ENCODE data around the gene SHISAL2B. TPM values are rescaled to one million over a fixed set of nuclear protein-coding genes. Genes with fewer than 3 reads are reported as not detected.
"Not testable (repeated sequence)": the region's sequence is repeated elsewhere in the genome, so short reads cannot be mapped to it uniquely, and the experiment has no call there.

SHISAL2B gene
- total RNA-seq, 1 donor from 2014 or later, result not detected

DNA sequence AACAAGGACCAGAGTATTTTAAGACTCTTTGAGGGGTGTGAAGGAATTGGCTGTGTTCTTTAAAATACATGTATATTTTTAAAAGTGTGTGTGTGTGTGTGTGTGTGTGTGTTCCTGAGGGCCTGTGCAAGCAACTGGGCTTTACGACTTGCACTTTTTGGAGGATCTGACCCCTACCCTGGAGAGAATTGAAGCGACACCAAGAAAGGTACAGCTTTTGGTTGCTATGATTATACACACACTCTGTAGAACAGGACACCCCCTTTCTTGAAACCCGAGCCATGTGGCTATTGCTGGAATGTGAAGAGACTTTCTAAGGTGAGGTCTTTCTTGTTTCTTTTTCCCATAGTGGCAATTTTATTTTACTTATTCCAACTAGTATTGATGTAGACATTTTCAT lies 988 bp downstream of the SHISAL2B start:
- intact Hi-C loops (cut with DNase I), result no loop called here
- ATAC-seq (no peak), DNase-seq (ENCODE audit: missing footprints) (no peak)

- ATAC-seq, result no peak
- intact Hi-C loops (cut with DNase I), result no loop called here
- DNase-seq (ENCODE audit: missing footprints), result no peak
Measured at GRCh38 chr5:64693636-64694035, 3.3 kb downstream of the SHISAL2B start.

GRCh38 chr5:64696414-64696813 lies 6.1 kb downstream of the SHISAL2B start:
- DNase-seq (ENCODE audit: missing footprints); ATAC-seq; intact Hi-C loops (cut with DNase I): not testable (repeated sequence)

DNA sequence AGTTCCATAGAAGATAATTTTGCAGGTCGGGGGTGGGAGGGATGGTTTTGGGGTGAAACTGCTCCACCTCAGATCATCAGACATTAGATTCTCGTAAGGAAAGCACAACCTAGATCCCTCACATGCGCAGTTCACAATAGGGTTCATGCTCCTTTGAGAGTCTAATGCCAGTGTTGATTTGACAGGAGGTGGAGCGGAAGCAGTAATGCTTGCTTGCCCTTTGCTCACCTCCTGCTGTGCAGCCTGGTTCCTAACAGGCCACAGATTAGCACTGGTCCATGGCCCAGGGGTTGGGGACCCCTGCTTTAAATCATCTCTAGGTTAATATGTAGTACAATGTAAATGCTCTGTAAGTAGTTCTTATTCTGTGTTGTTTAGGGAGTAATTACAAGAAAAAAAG lies 10.5 kb downstream of the SHISAL2B start:
- DNase-seq (ENCODE audit: missing footprints) (no peak), ATAC-seq (no peak)
- intact Hi-C loops (cut with DNase I), result no loop called here

DNA sequence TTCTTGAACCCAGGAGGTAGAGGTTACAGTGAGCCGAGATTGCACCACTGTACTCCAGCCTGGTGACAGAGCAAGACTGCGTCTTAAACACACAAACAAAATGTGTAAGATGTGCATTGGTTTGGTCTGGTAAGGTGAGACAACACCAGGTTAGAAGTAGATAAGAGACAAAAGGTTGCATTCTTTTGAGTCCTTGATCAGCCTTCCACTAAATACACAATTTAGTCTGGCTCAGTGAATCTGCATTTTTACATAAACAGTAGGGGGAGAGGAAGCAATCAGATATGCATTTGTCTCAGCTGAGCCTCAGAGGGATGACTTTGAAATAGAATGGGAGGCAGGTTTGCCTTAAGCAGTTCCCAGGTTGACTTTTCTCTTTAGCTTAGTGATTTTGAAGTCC lies 15.8 kb downstream of the SHISAL2B start:
- ATAC-seq; intact Hi-C loops (cut with DNase I); DNase-seq (ENCODE audit: missing footprints): not testable (repeated sequence)

- no peak for DNase-seq (ENCODE audit: missing footprints)
- no peak for ATAC-seq
- intact Hi-C loops (cut with DNase I), result no loop called here
Measured at GRCh38 chr5:64707191-64707590, 16.9 kb downstream of the SHISAL2B start.

DNA sequence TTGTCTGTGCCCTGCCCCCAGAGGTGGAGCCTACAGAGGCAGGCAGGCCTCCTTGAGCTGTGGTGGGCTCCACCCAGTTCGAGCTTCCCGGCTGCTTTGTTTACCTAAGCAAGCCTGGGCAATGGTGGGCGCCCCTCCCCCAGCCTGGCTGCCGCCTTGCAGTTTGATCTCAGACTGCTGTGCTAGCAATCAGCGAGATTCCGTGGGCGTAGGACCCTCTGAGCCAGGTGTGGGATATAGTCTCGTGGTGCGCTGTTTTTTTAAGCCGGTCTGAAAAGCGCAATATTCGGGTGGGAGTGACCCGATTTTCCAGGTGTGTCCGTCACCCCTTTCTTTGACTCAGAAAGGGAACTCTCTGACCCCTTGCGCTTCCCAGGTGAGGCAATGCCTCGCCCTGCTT lies 24.2 kb downstream of the SHISAL2B start:
- intact Hi-C loops (cut with DNase I); DNase-seq (ENCODE audit: missing footprints); ATAC-seq: not testable (repeated sequence)

GRCh38 chr5:64722588-64722987 lies 32.3 kb downstream of the SHISAL2B start:
- ATAC-seq (no peak), DNase-seq (ENCODE audit: missing footprints) (no peak)
- intact Hi-C loops (cut with DNase I), result no loop called here

DNA sequence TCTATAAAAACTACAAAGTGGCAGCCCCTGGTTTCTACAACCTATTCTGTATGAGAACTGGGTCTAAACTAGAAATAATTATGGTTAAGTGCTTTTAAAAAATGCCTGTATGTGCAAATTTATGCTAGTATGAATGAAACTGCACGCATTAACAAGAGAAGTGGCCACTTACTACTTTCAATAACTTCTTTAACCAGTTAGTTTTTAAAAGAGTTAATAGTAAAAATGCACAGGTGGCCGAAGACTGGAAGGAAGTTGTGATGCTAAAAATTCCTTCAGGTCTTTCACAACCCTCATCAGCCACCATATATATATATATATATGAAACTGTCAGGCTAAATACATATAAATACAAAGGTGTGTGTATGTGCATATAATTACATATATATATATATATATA lies 36.8 kb downstream of the SHISAL2B start:
- ATAC-seq (no peak), DNase-seq (ENCODE audit: missing footprints) (no peak)
- intact Hi-C loops (cut with DNase I), result no loop called here

DNA sequence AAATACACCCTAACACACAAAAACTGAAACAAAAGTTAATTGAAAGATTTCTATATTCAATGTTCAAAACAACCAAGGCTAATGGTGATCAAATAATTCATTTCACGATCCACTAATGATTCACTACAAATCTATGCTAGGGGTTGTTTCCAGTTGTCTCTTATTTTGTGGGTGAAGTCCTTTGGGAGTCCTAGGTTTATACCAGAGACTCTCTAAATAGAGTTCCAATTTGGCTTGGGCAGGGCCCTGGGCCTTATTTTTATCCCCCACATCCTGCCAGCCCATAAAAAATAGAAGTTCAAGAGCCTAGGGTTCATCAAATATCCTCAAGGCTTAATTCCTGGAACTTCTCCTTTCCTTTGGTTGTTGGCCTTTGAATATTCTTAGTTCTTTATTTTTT lies 52.1 kb downstream of the SHISAL2B start:
- intact Hi-C loops (cut with DNase I), result no loop called here
- ATAC-seq (no peak), DNase-seq (ENCODE audit: missing footprints) (no peak)

DNA sequence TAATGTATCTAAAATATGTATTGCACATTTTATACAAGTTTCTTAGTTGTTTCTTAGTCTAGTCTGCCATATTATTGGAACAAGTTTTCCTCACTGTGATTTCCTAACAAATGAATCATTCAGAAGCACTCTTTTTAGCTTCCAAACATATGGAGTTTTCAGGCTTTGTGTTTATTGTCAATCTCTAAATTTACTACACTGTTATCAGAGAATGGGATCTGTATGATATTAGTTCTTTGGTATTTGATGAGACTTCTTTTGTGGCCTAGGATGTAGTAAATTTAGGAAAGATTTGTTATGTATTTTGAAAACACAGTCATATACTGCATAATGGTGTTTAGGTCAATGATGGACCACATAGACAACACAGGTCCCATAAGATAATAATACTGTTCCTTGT lies 52.5 kb downstream of the SHISAL2B start:
- ATAC-seq (no peak), DNase-seq (ENCODE audit: missing footprints) (no peak)
- intact Hi-C loops (cut with DNase I), result no loop called here

DNA sequence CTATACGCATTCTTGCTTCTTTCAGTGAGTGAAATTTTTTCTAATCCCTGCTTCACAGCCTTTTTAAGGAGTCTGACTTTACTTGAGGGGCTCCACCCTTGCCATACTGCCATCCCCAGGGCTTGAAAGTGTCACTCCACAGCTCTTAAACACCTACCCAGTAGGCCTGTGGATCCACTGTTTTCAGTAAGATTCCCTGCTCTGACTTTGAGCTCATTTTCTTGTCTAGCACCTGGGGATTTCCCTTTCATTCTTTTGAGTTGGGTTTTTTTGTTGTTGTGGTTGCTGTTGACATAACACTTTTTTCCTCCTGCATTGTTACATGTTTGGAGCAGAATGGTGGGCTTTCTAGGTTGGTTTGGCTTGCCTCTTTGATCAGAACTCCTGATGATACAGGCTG lies 54.6 kb downstream of the SHISAL2B start:
- DNase-seq (ENCODE audit: missing footprints) (no peak), ATAC-seq (no peak)
- intact Hi-C loops (cut with DNase I), result no loop called here

- ATAC-seq (no peak), DNase-seq (ENCODE audit: missing footprints) (no peak)
- intact Hi-C loops (cut with DNase I), result no loop called here
Measured at GRCh38 chr5:64746446-64746845, 56.1 kb downstream of the SHISAL2B start.

DNA sequence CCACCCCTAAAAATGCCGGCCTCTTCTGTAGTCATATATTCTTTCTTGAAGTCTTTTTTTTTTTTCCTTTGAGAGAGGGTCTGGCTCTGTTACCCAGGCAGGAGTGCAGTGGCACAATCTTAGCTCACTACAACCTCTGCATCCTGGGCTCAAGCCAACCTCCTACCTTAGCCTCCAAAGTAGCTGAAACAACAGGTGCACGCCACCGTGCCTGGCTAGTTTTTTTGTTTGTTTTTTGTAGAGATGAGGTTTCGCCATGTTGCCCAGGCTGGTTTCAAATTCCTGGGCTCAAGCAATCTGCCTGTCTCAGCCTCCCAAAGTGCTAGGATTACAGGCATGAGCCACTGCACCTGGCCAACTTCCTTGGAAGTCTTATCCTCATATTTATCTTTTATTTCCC lies 59.1 kb downstream of the SHISAL2B start:
- no peak for DNase-seq (ENCODE audit: missing footprints)
- no peak for ATAC-seq
- intact Hi-C loops (cut with DNase I), result no loop called here

- ATAC-seq (no peak), DNase-seq (ENCODE audit: missing footprints) (no peak)
- intact Hi-C loops (cut with DNase I), result no loop called here
Measured at GRCh38 chr5:64754066-64754465, 63.8 kb downstream of the SHISAL2B start.

GRCh38 chr5:64758901-64759300 lies 68.6 kb downstream of the SHISAL2B start:
- DNase-seq (ENCODE audit: missing footprints), result no peak
- intact Hi-C loops (cut with DNase I), result no loop called here
- ATAC-seq, result no peak

- intact Hi-C loops (cut with DNase I), result no loop called here
- ATAC-seq (no peak), DNase-seq (ENCODE audit: missing footprints) (no peak)
Measured at GRCh38 chr5:64759960-64760660, 69.8 kb downstream of the SHISAL2B start.

DNA sequence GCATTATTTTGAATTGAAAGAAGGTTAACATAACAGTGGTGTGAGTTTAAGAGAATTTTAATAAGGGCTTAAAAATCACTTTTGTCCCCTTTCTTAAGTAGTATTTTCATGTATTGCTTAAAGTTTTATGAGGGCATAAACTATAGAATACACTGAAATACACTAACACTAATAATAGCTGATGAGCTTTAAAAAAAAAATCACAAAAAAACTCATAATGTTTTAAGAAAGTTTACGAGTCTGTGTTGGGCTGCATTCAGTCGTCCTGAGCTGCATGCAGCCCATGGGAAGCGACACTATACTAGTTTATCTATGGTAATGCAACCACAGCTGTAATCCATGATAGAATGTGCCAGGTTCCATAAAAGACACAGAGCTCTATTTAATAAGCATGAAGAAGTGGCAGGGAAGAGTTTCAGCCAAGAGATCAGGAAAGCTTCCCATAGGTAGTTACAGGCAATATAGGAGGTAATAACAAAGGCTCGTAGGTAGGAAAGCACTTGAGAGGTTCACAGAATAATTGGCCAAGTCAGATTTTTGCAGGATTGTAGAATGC lies 73.7 kb downstream of the SHISAL2B start:
- DNase-seq (ENCODE audit: missing footprints) (no peak), ATAC-seq (no peak)
- intact Hi-C loops (cut with DNase I), result no loop called here

GRCh38 chr5:64765804-64766504 lies 75.7 kb downstream of the SHISAL2B start:
- DNase-seq (ENCODE audit: missing footprints) (no peak), ATAC-seq (no peak)
- intact Hi-C loops (cut with DNase I), result no loop called here

GRCh38 chr5:64766941-64767340 lies 76.6 kb downstream of the SHISAL2B start:
- ATAC-seq, result no peak
- intact Hi-C loops (cut with DNase I), result no loop called here
- no peak for DNase-seq (ENCODE audit: missing footprints)
